ENCODE data around the gene COL28A1. TPM values are rescaled to one million over a fixed set of nuclear protein-coding genes. Genes with fewer than 3 reads are reported as not detected.

Gene COL28A1
- total RNA-seq, 1 donor from 2014 or later, result 18.3 TPM

DNA sequence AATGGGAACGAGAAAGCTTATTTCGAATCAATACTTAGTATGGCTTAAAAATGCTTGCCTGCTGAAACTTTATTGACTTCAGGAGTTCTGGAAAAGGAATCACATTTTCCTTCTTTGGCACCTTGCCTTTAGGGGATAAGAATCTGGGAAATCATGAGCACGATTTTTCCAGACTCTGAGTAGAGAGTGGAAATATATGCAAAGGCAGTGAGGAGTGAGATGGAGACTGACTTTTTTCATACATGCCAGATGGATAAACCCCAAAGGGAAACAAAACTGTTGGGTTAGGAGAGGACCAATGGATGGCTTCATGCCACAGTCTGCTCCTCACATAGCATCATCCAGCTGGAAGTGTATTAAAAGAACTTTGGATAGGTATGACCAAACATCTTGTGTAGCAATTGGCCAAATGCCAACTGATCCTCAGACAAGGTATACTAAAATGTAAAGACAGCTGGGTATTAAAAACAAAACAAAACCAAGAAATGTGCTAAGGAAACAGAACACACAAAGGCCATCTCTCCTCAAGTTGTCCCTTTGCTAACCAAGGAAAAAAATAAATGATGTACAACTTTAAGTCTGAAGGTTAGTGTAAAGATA lies 1.7 kb downstream of the COL28A1 start:
- Mint-ChIP-seq H3K9me3 (ENCODE audit: low read depth) (peaks cover 9% of the 10 kb centered on the region), H3K4me3 (ENCODE audit: low read depth) (no peak overlapping the region), H3K27me3 (no peaks in the 10 kb centered on the region), H3K27ac (no peak overlapping the region), H3K36me3 (ENCODE audit: insufficient read depth) (peaks cover 3% of the 10 kb centered on the region), H3K4me1 (ENCODE audit: low read depth) (peaks cover 17% of the 10 kb centered on the region)
- TF ChIP-seq, protein P1, sequence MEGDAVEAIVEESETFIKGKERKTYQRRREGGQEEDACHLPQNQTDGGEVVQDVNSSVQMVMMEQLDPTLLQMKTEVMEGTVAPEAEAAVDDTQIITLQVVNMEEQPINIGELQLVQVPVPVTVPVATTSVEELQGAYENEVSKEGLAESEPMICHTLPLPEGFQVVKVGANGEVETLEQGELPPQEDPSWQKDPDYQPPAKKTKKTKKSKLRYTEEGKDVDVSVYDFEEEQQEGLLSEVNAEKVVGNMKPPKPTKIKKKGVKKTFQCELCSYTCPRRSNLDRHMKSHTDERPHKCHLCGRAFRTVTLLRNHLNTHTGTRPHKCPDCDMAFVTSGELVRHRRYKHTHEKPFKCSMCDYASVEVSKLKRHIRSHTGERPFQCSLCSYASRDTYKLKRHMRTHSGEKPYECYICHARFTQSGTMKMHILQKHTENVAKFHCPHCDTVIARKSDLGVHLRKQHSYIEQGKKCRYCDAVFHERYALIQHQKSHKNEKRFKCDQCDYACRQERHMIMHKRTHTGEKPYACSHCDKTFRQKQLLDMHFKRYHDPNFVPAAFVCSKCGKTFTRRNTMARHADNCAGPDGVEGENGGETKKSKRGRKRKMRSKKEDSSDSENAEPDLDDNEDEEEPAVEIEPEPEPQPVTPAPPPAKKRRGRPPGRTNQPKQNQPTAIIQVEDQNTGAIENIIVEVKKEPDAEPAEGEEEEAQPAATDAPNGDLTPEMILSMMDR (IDR thresholded peaks at IDR 0.05; ENCODE audit: unreplicated experiment), result no peak
- no peak for DNase-seq (ENCODE audit: low spot score, unreplicated experiment)

GRCh38 chr7:7529328-7529727 lies 6.3 kb downstream of the COL28A1 start:
- TF ChIP-seq, protein P1 (IDR thresholded peaks at IDR 0.05; ENCODE audit: unreplicated experiment), result no peak
- Mint-ChIP-seq H3K27me3 (no peaks in the 10 kb centered on the region), H3K36me3 (ENCODE audit: insufficient read depth) (peaks cover 9% of the 10 kb centered on the region), H3K4me1 (ENCODE audit: low read depth) (peaks cover 13% of the 10 kb centered on the region), H3K9me3 (ENCODE audit: low read depth) (peaks cover 7% of the 10 kb centered on the region), H3K4me3 (ENCODE audit: low read depth) (no peak overlapping the region), H3K27ac (peak overlapping the region; percentile 71)
- DNase-seq (ENCODE audit: low spot score, unreplicated experiment), result no peak

DNA sequence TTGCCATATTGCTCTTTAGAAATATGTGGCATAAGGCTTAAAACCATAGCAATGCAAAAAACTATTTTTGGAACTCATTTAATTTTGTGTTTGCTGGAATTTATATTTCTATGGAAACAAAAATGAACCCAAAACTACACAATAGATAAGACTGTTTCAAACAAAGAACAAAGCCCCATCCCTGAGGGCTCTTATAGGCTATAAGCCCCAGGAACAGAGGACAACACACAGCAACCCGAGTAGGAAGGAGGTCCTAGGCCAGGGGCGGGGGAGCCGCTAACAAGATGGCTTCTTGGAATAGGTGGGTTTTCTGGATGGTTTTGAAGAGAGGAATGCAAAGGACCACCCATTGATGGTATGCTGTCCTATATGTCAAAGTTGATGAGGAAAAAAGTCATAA lies 8.6 kb downstream of the COL28A1 start:
- Mint-ChIP-seq H3K9me3 (ENCODE audit: low read depth) (peaks cover 7% of the 10 kb centered on the region), H3K4me3 (ENCODE audit: low read depth) (no peak overlapping the region), H3K4me1 (ENCODE audit: low read depth) (peaks cover 13% of the 10 kb centered on the region), H3K27ac (no peak overlapping the region), H3K27me3 (no peaks in the 10 kb centered on the region), H3K36me3 (ENCODE audit: insufficient read depth) (peaks cover 9% of the 10 kb centered on the region)
- no peak for DNase-seq (ENCODE audit: low spot score, unreplicated experiment)
- TF ChIP-seq, protein P1 (IDR thresholded peaks at IDR 0.05; ENCODE audit: unreplicated experiment), result no peak

DNA sequence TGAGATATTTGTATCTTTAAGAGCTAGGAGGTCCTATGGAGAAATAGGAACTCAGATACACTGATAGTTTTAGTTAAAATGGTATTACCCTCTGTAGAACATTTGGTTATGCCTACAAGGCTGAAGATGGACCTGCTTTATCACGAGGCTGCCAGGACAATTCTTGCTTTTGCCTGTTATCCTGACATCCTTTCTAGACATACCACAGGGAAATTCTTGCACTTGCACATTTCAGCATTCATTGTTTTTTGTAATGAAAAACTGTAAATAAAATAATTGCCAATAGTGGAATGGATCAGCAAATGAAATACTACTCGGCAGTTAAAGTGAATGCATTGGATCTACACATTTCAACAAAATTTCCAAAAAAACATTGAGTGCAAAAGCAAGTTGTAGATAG lies 9.7 kb downstream of the COL28A1 start:
- Mint-ChIP-seq H3K27ac (no peak overlapping the region), H3K9me3 (ENCODE audit: low read depth) (peaks cover 7% of the 10 kb centered on the region), H3K4me1 (ENCODE audit: low read depth) (peaks cover 18% of the 10 kb centered on the region), H3K27me3 (no peaks in the 10 kb centered on the region), H3K4me3 (ENCODE audit: low read depth) (no peak overlapping the region), H3K36me3 (ENCODE audit: insufficient read depth) (peaks cover 11% of the 10 kb centered on the region)
- TF ChIP-seq, protein P1 (IDR thresholded peaks at IDR 0.05; ENCODE audit: unreplicated experiment), result no peak
- DNase-seq (ENCODE audit: low spot score, unreplicated experiment), result no peak

GRCh38 chr7:7524121-7524520 lies 11.6 kb downstream of the COL28A1 start:
- Mint-ChIP-seq H3K4me1 (ENCODE audit: low read depth) (peaks cover 13% of the 10 kb centered on the region), H3K27ac (no peak overlapping the region), H3K4me3 (ENCODE audit: low read depth) (no peak overlapping the region), H3K9me3 (ENCODE audit: low read depth) (peaks cover 7% of the 10 kb centered on the region), H3K27me3 (no peaks in the 10 kb centered on the region), H3K36me3 (ENCODE audit: insufficient read depth) (peaks cover 13% of the 10 kb centered on the region)
- no peak for DNase-seq (ENCODE audit: low spot score, unreplicated experiment)
- TF ChIP-seq, protein P1 (IDR thresholded peaks at IDR 0.05; ENCODE audit: unreplicated experiment), result no peak
